A673 (cell line): Measurements from ENCODE around the gene RBM42.

Experiments
- EZH2 ChIP-seq: fragments of 200-600 bp; sonication (generic); IDR thresholded peaks from 2 replicates; pipeline ENCODE4 v1.6.1; 2017; ENCODE audit warnings: borderline replicate concordance, low read depth, mild to moderate bottlenecking, mixed read lengths, antibody characterized with exemption, low read length; ENCODE audit not compliant: poor library complexity, severe bottlenecking
- TF ChIP-seq, protein P1 (sequence below): fragments of 300-800, 200-600 bp; sonication (generic); conservative IDR thresholded peaks from 2 replicates; pipeline ENCODE4 v1.5.1; 2017; ENCODE audit warnings: low read depth, mild to moderate bottlenecking, antibody characterized with exemption, low read length, moderate library complexity, mixed read lengths

DNA sequence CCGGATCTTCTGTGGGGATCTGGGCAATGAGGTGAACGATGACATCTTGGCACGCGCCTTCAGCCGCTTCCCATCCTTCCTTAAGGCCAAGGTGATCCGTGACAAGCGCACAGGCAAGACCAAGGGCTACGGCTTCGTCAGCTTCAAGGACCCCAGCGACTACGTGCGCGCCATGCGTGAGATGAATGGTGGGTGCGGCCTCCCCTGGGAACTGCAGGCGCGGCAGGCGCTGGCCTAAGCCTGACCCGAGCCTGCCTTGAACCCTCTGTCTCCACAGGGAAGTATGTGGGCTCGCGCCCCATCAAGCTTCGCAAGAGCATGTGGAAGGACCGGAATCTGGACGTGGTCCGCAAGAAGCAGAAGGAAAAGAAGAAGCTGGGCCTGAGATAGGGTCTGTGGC lies 8.3 kb downstream of the RBM42 start:
- TF ChIP-seq, protein P1, sequence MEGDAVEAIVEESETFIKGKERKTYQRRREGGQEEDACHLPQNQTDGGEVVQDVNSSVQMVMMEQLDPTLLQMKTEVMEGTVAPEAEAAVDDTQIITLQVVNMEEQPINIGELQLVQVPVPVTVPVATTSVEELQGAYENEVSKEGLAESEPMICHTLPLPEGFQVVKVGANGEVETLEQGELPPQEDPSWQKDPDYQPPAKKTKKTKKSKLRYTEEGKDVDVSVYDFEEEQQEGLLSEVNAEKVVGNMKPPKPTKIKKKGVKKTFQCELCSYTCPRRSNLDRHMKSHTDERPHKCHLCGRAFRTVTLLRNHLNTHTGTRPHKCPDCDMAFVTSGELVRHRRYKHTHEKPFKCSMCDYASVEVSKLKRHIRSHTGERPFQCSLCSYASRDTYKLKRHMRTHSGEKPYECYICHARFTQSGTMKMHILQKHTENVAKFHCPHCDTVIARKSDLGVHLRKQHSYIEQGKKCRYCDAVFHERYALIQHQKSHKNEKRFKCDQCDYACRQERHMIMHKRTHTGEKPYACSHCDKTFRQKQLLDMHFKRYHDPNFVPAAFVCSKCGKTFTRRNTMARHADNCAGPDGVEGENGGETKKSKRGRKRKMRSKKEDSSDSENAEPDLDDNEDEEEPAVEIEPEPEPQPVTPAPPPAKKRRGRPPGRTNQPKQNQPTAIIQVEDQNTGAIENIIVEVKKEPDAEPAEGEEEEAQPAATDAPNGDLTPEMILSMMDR = no peak
- TF ChIP-seq EZH2 = no peak
